ENCODE data around the gene HSD17B1. TPM values are rescaled to one million over a fixed set of nuclear protein-coding genes. Genes with fewer than 3 reads are reported as not detected.

HSD17B1 gene
- total RNA-seq, 1 experiment from 2014 or later, result 1.5 TPM

DNA sequence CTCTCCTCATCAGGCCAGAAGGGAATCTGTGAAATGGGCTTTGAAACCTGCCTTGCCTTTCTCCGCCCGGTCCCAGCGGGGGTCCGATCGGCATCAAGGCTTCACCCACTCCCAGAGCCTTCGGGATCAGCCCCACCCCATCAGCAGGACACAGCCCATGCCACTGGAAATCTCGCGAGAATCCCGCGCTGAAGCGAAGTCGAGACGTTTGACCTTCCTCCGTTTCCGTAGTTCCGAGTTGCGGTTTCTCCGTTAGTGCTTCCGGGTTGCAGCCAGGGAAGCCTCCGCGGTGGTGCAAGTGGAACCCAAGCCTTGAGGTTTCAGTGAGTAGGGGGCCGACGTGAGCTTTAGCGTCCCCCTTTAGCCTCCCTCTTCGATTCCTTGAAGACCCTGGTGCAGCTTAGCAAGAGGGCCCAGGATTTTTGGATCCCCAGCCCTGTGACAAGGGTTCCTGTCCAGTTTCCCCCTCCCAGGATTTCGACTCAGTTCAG, 9.2 kb downstream of the HSD17B1 start, which contains the start of gene COASY:
Gene COASY, plus strand, starts transcription at position 252 of the 491 bp plus-strand sequence. CDS start 475 bp downstream, outside the sequence.
- POLR2A ChIA-PET, result no interaction called here
- DNase-seq (ENCODE audit: low spot score), result peak; percentile 96
- TF ChIP-seq ZBTB21 (CRISPR knock-in tag; IDR thresholded peaks at IDR 0.05; ENCODE audit: borderline replicate concordance) (no peak), ATF1 (CRISPR knock-in tag; IDR thresholded peaks at IDR 0.05) (no peak), RELA (CRISPR knock-in tag; IDR thresholded peaks at IDR 0.05; ENCODE audit: borderline replicate concordance) (no peak), ZNF671 (CRISPR knock-in tag; IDR thresholded peaks at IDR 0.05) (no peak), ZNF121 (CRISPR knock-in tag; IDR thresholded peaks at IDR 0.05) (no peak), TEAD1 (CRISPR knock-in tag; IDR thresholded peaks at IDR 0.05) (peak; percentile 75; the same call in 1 of the 2 replicates), CBFB (CRISPR knock-in tag; IDR thresholded peaks at IDR 0.05; ENCODE audit: low read depth) (peak; percentile 78; the same call in 1 of the 2 replicates), ESRRA (CRISPR knock-in tag; IDR thresholded peaks at IDR 0.05; ENCODE audit: borderline replicate concordance) (0 out of 2 replicates have a peak, but pooled peaks have one; percentile 42), NFE2L1 (CRISPR knock-in tag; IDR thresholded peaks at IDR 0.05) (no peak), NFATC4 (CRISPR knock-in tag; IDR thresholded peaks at IDR 0.05) (no peak), ELF4 (CRISPR knock-in tag; IDR thresholded peaks at IDR 0.05; ENCODE audit: low read depth) (no peak), TCF7 (CRISPR knock-in tag; IDR thresholded peaks at IDR 0.05; ENCODE audit: low read depth) (no peak), SMAD4 (CRISPR knock-in tag; IDR thresholded peaks at IDR 0.05) (no peak), RORB (CRISPR knock-in tag; IDR thresholded peaks at IDR 0.05) (no peak)
- TF ChIP-seq, protein P1, sequence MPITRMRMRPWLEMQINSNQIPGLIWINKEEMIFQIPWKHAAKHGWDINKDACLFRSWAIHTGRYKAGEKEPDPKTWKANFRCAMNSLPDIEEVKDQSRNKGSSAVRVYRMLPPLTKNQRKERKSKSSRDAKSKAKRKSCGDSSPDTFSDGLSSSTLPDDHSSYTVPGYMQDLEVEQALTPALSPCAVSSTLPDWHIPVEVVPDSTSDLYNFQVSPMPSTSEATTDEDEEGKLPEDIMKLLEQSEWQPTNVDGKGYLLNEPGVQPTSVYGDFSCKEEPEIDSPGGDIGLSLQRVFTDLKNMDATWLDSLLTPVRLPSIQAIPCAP (CRISPR knock-in tag; IDR thresholded peaks at IDR 0.05), result no peak
- TF ChIP-seq, protein P2, sequence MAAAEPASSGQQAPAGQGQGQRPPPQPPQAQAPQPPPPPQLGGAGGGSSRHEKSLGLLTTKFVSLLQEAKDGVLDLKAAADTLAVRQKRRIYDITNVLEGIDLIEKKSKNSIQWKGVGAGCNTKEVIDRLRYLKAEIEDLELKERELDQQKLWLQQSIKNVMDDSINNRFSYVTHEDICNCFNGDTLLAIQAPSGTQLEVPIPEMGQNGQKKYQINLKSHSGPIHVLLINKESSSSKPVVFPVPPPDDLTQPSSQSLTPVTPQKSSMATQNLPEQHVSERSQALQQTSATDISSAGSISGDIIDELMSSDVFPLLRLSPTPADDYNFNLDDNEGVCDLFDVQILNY (CRISPR knock-in tag; IDR thresholded peaks at IDR 0.05), result peak; percentile 56; the same call in 1 of the 2 replicates
- TF ChIP-seq, protein P3, sequence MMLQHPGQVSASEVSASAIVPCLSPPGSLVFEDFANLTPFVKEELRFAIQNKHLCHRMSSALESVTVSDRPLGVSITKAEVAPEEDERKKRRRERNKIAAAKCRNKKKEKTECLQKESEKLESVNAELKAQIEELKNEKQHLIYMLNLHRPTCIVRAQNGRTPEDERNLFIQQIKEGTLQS (CRISPR knock-in tag; conservative IDR thresholded peaks at IDR 0.05), result no peak
- TF ChIP-seq, protein P4, sequence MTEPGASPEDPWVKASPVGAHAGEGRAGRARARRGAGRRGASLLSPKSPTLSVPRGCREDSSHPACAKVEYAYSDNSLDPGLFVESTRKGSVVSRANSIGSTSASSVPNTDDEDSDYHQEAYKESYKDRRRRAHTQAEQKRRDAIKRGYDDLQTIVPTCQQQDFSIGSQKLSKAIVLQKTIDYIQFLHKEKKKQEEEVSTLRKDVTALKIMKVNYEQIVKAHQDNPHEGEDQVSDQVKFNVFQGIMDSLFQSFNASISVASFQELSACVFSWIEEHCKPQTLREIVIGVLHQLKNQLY (CRISPR knock-in tag; IDR thresholded peaks at IDR 0.05), result no peak
- TF ChIP-seq, protein P5, sequence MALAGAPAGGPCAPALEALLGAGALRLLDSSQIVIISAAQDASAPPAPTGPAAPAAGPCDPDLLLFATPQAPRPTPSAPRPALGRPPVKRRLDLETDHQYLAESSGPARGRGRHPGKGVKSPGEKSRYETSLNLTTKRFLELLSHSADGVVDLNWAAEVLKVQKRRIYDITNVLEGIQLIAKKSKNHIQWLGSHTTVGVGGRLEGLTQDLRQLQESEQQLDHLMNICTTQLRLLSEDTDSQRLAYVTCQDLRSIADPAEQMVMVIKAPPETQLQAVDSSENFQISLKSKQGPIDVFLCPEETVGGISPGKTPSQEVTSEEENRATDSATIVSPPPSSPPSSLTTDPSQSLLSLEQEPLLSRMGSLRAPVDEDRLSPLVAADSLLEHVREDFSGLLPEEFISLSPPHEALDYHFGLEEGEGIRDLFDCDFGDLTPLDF (CRISPR knock-in tag; IDR thresholded peaks at IDR 0.05), result no peak
- TF ChIP-seq, protein P6, sequence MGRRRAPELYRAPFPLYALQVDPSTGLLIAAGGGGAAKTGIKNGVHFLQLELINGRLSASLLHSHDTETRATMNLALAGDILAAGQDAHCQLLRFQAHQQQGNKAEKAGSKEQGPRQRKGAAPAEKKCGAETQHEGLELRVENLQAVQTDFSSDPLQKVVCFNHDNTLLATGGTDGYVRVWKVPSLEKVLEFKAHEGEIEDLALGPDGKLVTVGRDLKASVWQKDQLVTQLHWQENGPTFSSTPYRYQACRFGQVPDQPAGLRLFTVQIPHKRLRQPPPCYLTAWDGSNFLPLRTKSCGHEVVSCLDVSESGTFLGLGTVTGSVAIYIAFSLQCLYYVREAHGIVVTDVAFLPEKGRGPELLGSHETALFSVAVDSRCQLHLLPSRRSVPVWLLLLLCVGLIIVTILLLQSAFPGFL (CRISPR knock-in tag; IDR thresholded peaks at IDR 0.05; ENCODE audit: borderline replicate concordance), result no peak
- TF ChIP-seq, protein P7, sequence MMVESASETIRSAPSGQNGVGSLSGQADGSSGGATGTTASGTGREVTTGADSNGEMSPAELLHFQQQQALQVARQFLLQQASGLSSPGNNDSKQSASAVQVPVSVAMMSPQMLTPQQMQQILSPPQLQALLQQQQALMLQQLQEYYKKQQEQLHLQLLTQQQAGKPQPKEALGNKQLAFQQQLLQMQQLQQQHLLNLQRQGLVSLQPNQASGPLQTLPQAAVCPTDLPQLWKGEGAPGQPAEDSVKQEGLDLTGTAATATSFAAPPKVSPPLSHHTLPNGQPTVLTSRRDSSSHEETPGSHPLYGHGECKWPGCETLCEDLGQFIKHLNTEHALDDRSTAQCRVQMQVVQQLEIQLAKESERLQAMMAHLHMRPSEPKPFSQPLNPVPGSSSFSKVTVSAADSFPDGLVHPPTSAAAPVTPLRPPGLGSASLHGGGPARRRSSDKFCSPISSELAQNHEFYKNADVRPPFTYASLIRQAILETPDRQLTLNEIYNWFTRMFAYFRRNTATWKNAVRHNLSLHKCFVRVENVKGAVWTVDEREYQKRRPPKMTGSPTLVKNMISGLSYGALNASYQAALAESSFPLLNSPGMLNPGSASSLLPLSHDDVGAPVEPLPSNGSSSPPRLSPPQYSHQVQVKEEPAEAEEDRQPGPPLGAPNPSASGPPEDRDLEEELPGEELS (CRISPR knock-in tag; IDR thresholded peaks at IDR 0.05), result no peak
- TF ChIP-seq, protein P8, sequence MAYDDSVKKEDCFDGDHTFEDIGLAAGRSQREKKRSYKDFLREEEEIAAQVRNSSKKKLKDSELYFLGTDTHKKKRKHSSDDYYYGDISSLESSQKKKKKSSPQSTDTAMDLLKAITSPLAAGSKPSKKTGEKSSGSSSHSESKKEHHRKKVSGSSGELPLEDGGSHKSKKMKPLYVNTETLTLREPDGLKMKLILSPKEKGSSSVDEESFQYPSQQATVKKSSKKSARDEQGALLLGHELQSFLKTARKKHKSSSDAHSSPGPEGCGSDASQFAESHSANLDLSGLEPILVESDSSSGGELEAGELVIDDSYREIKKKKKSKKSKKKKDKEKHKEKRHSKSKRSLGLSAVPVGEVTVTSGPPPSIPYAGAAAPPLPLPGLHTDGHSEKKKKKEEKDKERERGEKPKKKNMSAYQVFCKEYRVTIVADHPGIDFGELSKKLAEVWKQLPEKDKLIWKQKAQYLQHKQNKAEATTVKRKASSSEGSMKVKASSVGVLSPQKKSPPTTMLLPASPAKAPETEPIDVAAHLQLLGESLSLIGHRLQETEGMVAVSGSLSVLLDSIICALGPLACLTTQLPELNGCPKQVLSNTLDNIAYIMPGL (CRISPR knock-in tag; IDR thresholded peaks at IDR 0.05), result peak; percentile 55; the same call in 1 of the 2 replicates
- TF ChIP-seq, protein P9, sequence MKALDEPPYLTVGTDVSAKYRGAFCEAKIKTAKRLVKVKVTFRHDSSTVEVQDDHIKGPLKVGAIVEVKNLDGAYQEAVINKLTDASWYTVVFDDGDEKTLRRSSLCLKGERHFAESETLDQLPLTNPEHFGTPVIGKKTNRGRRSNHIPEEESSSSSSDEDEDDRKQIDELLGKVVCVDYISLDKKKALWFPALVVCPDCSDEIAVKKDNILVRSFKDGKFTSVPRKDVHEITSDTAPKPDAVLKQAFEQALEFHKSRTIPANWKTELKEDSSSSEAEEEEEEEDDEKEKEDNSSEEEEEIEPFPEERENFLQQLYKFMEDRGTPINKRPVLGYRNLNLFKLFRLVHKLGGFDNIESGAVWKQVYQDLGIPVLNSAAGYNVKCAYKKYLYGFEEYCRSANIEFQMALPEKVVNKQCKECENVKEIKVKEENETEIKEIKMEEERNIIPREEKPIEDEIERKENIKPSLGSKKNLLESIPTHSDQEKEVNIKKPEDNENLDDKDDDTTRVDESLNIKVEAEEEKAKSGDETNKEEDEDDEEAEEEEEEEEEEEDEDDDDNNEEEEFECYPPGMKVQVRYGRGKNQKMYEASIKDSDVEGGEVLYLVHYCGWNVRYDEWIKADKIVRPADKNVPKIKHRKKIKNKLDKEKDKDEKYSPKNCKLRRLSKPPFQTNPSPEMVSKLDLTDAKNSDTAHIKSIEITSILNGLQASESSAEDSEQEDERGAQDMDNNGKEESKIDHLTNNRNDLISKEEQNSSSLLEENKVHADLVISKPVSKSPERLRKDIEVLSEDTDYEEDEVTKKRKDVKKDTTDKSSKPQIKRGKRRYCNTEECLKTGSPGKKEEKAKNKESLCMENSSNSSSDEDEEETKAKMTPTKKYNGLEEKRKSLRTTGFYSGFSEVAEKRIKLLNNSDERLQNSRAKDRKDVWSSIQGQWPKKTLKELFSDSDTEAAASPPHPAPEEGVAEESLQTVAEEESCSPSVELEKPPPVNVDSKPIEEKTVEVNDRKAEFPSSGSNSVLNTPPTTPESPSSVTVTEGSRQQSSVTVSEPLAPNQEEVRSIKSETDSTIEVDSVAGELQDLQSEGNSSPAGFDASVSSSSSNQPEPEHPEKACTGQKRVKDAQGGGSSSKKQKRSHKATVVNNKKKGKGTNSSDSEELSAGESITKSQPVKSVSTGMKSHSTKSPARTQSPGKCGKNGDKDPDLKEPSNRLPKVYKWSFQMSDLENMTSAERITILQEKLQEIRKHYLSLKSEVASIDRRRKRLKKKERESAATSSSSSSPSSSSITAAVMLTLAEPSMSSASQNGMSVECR (CRISPR knock-in tag; IDR thresholded peaks at IDR 0.05; ENCODE audit: borderline replicate concordance), result peak; percentile 40; the same call in 1 of the 2 replicates

More for the DNA sequence above, 9.2 kb downstream of the HSD17B1 start, which contains the start of gene COASY:
- H3K4me3 Mint-ChIP-seq, result peak within 1 kb of the TSS; percentile 88
- no peaks in the 10 kb centered on the region for H3K9me3 Mint-ChIP-seq
- H3K27ac Mint-ChIP-seq, result peak within 1 kb of the TSS; percentile 95
- CTCF ChIA-PET, result interaction anchor here (1.2 kb wide), 1 partner anchor 16 kb away, joined by 3 read pairs; no protein-coding TSS in a partner anchor
- no peaks in the 10 kb centered on the region; the same call in 1 of the 2 replicates for H3K36me3 Mint-ChIP-seq
- ATAC-seq, result peak; percentile 84
- peaks cover 21% of the 10 kb centered on the region for H3K4me1 Mint-ChIP-seq
- no peaks in the 10 kb centered on the region for H3K27me3 Mint-ChIP-seq (ENCODE audit: low read depth)
